ENCODE measurements around the gene TBRG4.

DNA sequence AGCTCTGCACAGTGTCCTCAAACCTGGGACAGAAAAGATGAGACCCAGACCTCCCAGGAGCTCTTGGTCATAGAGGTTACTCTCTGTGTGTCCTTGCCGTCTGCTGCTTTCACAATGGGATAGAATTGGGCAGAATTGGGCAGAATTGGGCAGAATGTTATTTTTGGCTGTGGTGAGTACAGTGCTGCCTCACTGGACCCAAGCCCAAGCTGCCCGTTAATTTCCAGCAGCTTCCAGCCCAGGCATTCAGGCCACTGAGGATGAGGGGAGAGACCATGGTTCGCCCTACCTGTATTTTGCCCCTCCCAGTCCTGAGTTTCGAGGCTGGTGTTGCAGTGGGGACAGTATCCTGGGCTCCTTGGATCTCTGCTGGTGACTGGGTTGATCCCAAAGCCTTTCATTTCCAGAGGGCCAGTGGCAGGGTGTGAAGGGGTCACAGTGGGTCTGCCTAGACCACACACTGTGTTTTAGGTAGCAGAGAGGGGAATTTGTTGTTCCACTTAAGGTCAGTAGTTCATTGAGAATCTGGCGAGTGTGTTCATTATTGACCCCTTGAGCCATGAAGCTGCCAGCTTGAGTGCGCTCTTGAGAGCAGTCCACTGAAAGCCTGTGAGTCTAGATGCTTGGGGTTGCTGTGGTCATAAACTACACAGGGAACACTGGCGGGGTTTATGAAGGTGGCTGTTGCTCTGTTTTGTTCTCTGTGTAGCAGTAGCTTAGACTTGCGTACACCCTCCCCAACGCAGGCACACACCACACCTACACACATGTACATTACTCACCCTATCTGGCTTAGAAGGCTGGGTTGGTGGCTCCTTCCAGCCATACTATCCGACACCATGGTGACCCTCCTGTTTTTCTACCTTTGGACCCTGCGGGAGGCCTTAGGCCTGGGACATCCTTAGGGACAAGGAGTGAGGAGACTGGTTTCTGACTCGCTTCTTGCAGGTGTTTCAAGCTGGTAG, 46.2 kb downstream of the TBRG4 start:
- TF ChIP-seq, protein P1, sequence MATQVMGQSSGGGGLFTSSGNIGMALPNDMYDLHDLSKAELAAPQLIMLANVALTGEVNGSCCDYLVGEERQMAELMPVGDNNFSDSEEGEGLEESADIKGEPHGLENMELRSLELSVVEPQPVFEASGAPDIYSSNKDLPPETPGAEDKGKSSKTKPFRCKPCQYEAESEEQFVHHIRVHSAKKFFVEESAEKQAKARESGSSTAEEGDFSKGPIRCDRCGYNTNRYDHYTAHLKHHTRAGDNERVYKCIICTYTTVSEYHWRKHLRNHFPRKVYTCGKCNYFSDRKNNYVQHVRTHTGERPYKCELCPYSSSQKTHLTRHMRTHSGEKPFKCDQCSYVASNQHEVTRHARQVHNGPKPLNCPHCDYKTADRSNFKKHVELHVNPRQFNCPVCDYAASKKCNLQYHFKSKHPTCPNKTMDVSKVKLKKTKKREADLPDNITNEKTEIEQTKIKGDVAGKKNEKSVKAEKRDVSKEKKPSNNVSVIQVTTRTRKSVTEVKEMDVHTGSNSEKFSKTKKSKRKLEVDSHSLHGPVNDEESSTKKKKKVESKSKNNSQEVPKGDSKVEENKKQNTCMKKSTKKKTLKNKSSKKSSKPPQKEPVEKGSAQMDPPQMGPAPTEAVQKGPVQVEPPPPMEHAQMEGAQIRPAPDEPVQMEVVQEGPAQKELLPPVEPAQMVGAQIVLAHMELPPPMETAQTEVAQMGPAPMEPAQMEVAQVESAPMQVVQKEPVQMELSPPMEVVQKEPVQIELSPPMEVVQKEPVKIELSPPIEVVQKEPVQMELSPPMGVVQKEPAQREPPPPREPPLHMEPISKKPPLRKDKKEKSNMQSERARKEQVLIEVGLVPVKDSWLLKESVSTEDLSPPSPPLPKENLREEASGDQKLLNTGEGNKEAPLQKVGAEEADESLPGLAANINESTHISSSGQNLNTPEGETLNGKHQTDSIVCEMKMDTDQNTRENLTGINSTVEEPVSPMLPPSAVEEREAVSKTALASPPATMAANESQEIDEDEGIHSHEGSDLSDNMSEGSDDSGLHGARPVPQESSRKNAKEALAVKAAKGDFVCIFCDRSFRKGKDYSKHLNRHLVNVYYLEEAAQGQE (IDR thresholded peaks at IDR 0.05; ENCODE audit: low read depth), result no peak
- no peak for TF ChIP-seq EGR1 (IDR thresholded peaks at IDR 0.05)
